ENCODE data around the gene LAMB2.

DNA sequence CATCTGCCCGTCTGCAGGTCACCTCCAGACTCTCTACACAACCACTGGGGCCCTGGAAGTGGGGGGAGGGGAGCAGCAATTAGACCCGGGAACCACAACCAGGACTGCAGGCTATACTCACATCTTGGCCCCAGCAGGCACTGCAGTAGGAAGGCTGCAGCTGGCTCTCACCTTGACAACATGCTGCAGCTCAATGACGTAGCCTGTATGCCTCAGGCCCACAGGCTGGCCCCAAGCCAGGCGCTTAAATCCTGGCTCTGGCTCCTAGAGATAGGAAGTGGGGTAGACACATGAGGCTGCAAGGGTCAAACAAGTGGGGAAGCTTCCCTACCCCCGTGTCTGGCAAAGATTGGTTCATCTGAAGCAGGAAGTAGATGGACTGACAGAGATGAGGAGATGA lies 34.4 kb downstream of the LAMB2 start:
- TF ChIP-seq TAF1 (IDR thresholded peaks at IDR 0.05; ENCODE audit: low read depth, low read length) (no peak), POLR2A (IDR thresholded peaks at IDR 0.05; ENCODE audit: low read depth, low read length) (no peak)

All from GM12891 (cell line).